DOHH2 (cell line): ENCODE data around the gene TRABD2A.

Experiments used
- CTCF ChIP-seq: fragments of 200-600 bp; sonication (generic); IDR thresholded peaks from one replicate; pipeline ENCODE4 v1.5.1; 2014; ENCODE audit warnings: antibody characterized with exemption, mild to moderate bottlenecking, low read depth, low read length; ENCODE audit not compliant: poor library complexity, severe bottlenecking
- EZH2phosphoT487 ChIP-seq: fragments of 200-600 bp; sonication (generic); IDR thresholded peaks from 2 replicates; pipeline ENCODE4 v1.6.1; 2017; ENCODE audit warnings: borderline replicate concordance, mild to moderate bottlenecking, antibody characterized with exemption, low read length, moderate library complexity, mixed read lengths

- no peak for TF ChIP-seq CTCF
- TF ChIP-seq EZH2phosphoT487, result no peak
Observed at GRCh38 chr2:84874381-84875212, 6.3 kb downstream of the TRABD2A start.
